Measurements from ENCODE around the gene SPRY1.

The SPRY1 gene, protein sequence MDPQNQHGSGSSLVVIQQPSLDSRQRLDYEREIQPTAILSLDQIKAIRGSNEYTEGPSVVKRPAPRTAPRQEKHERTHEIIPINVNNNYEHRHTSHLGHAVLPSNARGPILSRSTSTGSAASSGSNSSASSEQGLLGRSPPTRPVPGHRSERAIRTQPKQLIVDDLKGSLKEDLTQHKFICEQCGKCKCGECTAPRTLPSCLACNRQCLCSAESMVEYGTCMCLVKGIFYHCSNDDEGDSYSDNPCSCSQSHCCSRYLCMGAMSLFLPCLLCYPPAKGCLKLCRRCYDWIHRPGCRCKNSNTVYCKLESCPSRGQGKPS

DNA sequence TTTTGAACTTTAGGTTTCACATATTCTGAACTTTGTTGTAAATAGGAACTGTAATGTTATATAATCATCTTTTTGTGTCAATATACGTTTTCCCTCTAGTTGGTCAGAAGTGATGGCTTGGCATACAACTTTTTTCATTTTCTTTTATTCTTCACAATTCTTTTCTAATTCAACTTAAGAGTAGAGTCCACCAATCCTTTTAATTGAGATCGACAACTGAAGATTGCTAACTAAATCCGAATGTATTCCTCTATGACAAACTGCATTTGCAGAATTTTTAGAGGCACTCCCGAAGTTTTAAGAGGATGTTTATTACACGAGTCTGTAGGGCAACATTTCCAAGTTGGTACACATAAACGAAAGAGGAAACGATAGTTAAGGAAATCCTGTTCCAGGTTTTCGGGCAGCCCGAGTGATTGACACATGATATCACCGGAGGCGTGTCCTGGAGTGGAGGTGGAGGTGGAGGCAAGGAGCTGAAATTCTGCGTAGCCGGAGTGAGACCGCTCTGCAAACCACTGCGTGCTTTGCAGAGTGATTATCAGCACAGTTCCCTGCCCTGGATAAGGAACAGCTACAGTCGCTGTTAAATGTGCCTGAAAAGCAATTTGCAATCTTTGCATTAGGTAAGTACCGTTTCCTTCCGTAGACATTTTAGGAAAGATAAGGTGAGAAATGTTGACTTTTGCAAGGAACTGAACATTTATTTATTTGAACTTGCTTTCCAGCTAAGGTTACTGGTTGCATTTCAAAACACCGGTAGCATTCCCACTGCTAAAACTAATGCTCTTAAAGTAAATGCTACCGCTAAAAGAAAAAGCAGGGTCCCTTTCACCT lies at the start of gene SPRY1:
Gene SPRY1, plus strand, starts transcription at position 489 of the 837 bp plus-strand sequence. CDS start 4,797 bp downstream, outside the sequence.
- peak; percentile 85 for DNase-seq
- CTCF ChIA-PET, result interaction anchor here (0.8 to 2.3 kb wide), 5 partner anchors 25 to 274 kb away, joined by 4 to 10 read pairs (median 5); no protein-coding TSS in a partner anchor
- Mint-ChIP-seq H3K27ac (peak within 1 kb of the TSS; percentile 66), H3K27me3 (peaks cover 48% of the 10 kb centered on the region), H3K4me1 (peaks cover 36% of the 10 kb centered on the region), H3K36me3 (peaks cover 6% of the 10 kb centered on the region), H3K4me3 (peak within 1 kb of the TSS; percentile 81), H3K9me3 (no peaks in the 10 kb centered on the region)

DNA sequence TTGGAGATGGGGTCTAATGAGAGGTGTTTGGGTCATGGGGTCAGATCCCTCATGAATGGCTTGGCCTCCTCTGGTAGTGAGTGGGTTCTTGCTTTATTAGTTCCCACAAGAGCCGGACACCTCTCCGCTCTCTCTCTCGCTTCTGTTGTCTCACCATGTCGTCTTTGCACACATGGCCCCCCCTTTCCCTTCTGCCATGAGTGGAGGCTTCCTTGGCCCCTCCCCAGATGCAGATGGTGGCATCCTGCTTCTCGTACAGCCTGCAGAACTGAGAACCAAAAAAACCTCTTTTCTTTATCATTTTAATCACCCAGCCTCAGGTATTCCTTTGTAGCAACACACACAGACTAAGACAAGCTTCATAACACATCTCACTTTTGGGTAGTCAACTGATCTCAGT lies 49.6 kb upstream of the SPRY1 start:
- Mint-ChIP-seq H3K4me1 (no peaks in the 10 kb centered on the region), H3K9me3 (no peaks in the 10 kb centered on the region), H3K36me3 (no peaks in the 10 kb centered on the region), H3K27ac (no peak overlapping the region), H3K27me3 (peaks cover 5% of the 10 kb centered on the region), H3K4me3 (no peak overlapping the region)
- CTCF ChIA-PET, result interaction anchor here (0.7 kb wide), 1 partner anchor 242 kb away, joined by 3 read pairs; no protein-coding TSS in a partner anchor
- no peak for DNase-seq

DNA sequence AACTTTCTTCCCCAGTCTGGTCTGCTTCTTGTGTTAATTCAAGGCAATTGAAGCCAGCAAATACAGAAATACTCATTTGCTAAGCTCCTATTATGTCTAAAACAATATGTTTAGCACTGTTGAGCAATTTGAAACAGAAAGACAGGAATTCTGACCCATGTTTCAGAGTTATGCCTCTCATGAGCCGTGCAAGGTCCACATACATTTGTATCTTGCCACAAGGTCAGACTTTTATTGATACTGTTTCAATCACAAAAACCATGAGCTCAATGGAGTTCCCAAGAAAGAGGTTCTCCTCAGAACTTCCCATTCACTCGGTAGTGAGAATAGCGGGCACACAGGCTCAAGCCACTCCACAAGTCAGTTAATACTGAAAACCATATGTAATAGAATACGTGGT lies 47.6 kb upstream of the SPRY1 start:
- Mint-ChIP-seq H3K27ac (no peak overlapping the region), H3K9me3 (no peaks in the 10 kb centered on the region), H3K36me3 (no peaks in the 10 kb centered on the region), H3K4me3 (no peak overlapping the region), H3K27me3 (peaks cover 5% of the 10 kb centered on the region), H3K4me1 (peaks cover 8% of the 10 kb centered on the region)
- CTCF ChIA-PET, result interaction anchor here (0.5 to 1.3 kb wide), 3 partner anchors 112 to 314 kb away, joined by 3 to 4 read pairs (median 3); no protein-coding TSS in a partner anchor
- DNase-seq, result no peak

DNA sequence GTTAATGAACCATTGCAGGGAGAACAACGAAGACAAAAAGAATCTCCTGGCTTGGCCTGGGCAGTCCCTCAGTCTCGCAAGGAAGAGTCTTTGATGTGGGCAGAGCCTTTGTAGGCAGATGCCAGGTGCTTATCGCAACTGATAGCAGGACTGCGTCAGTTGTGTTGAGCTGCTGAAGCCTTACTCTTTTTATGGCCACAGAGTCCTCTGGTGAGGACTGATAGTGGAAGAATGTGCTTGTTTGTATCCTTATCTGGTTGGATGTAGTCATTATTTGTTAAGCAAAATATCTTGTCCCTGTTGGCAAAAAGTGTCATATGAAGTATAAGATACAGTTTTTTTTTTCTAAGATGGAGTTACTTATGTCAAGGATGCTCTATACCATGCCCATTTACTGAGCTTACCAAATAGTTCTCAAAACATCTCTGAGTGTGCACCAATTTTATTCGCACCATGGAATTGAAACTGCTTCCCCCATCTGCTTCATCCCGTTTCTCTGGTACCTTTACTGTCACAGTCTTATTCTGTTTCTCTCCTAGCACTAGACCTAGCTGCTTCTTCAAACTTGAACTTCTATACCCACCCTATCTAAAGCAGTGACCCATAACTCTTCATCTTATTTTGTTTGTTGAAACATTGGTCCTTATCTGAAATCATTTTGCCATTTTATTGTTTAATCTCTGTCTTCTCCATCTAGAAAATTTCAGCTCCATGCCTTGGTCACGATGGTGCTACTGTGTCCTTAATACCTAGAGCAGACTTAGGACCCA lies 47.0 kb upstream of the SPRY1 start:
- no peak overlapping the region for H3K27ac Mint-ChIP-seq
- peaks cover 8% of the 10 kb centered on the region for H3K4me1 Mint-ChIP-seq
- no peak for DNase-seq
- H3K4me3 Mint-ChIP-seq, result no peak overlapping the region
- H3K9me3 Mint-ChIP-seq, result no peaks in the 10 kb centered on the region
- no peaks in the 10 kb centered on the region for H3K36me3 Mint-ChIP-seq
- peaks cover 5% of the 10 kb centered on the region for H3K27me3 Mint-ChIP-seq
- CTCF ChIA-PET, result interaction anchor here (1.2 to 1.3 kb wide), 2 partner anchors 311 to 313 kb away, joined by 3 to 4 read pairs; no protein-coding TSS in a partner anchor

DNA sequence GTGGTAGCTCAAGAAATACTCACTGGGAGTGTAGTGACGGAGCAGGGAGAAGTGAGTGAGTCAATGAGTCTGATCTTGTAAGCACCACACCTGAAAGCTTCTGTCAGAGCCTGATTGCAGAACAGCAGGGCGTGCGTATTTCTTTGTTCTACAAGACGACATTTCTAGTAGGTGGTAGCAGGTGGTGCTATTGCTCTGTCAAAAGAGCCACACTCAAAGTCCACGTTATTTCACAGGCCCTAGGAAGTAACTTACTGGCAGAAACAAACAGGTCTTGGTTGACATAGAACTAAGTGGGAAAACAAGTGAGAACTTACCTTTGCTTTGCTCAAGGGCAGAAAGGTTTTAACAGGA lies 46.4 kb upstream of the SPRY1 start:
- H3K36me3 Mint-ChIP-seq, result no peaks in the 10 kb centered on the region
- H3K9me3 Mint-ChIP-seq, result no peaks in the 10 kb centered on the region
- H3K27me3 Mint-ChIP-seq, result peaks cover 5% of the 10 kb centered on the region
- peaks cover 8% of the 10 kb centered on the region for H3K4me1 Mint-ChIP-seq
- no peak overlapping the region for H3K4me3 Mint-ChIP-seq
- no peak overlapping the region for H3K27ac Mint-ChIP-seq
- no peak for DNase-seq
- CTCF ChIA-PET, result interaction anchor here (1.2 to 1.3 kb wide), 2 partner anchors 311 to 313 kb away, joined by 3 to 4 read pairs; no protein-coding TSS in a partner anchor

DNA sequence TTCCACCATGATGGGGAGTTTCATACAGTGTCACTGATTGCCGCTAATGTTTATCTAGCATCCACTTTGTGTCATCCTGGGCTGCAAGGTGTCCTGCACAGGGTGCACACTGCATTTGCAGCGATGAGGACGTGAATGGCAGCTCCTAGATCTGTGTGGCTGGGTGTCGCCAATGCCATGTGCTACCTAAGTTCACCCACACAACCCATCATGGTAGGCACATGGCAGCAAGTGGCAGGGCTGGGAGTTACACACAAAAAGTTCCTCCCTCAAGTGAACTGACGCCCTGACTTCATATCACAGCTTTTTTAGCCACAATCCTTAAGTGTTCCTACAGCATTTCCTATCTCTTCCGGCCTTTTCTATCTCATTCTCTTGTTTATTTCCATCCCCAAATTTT lies 45.9 kb upstream of the SPRY1 start:
- Mint-ChIP-seq H3K27me3 (peaks cover 5% of the 10 kb centered on the region), H3K27ac (no peak overlapping the region), H3K36me3 (no peaks in the 10 kb centered on the region), H3K4me1 (peaks cover 8% of the 10 kb centered on the region), H3K9me3 (no peaks in the 10 kb centered on the region), H3K4me3 (no peak overlapping the region)
- DNase-seq, result no peak
- CTCF ChIA-PET, result no interaction called here

DNA sequence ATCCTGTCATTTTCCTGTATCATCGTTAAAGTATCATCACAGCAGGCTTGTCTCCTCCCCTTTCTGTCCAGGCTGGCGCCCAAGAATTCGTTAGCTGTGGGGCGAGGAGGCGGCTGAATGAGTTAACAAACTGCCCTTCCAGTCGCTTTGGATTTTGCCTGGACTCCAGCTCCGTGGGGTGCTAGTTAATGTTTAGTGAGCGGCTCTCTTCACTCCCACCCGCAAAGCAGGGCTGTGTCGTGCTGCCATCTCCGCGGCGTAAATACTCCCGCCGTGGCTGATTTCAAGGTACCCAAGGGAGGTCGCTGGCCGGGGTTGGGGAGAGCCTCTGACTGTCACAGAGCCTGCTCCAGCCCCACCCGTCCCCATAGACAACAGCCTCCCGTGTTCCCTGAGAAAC lies 44.9 kb upstream of the SPRY1 start:
- no peaks in the 10 kb centered on the region for H3K9me3 Mint-ChIP-seq
- no peaks in the 10 kb centered on the region for H3K36me3 Mint-ChIP-seq
- H3K27ac Mint-ChIP-seq, result no peak overlapping the region
- no peak for DNase-seq
- no peak overlapping the region for H3K4me3 Mint-ChIP-seq
- peaks cover 8% of the 10 kb centered on the region for H3K4me1 Mint-ChIP-seq
- peaks cover 5% of the 10 kb centered on the region for H3K27me3 Mint-ChIP-seq
- CTCF ChIA-PET, result interaction anchor here (1.1 kb wide), 1 partner anchor 310 kb away, joined by 4 read pairs; no protein-coding TSS in a partner anchor

DNA sequence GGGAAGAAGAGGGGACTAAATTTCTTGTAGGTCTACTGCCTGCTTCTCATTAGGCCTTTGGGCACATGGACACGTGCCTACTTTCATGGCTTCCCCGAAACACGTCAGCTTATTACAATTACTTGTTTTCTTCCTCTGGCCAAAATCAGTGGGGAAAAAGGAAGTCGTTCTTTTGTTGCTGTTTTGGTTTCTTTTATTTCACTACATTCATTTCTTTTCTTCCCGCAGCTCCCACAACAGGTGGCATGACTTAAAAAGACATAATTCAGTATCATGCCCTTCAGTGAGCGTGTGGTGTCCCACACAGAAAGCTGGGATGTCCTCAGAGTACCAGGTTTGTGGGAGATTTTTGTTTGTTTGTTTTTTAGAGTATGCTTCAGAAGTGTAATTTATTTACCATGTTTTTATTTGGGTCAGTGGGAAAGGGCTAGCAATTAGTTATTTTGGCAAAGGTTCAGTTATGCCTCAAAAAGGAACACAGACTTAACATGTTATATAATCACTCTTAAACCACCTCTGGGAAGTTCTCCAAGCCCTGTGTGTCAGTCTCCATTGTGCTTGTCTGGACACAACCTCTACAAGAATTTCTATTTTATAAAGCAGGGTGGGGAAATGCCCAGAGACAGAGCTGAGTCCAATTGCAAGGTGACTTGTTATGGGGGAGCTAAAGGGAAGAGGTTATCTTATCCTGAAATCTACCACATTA lies 44.2 kb upstream of the SPRY1 start:
- no peaks in the 10 kb centered on the region for H3K36me3 Mint-ChIP-seq
- H3K4me1 Mint-ChIP-seq, result peaks cover 8% of the 10 kb centered on the region
- no peak overlapping the region for H3K27ac Mint-ChIP-seq
- no peak for DNase-seq
- no peaks in the 10 kb centered on the region for H3K27me3 Mint-ChIP-seq
- H3K4me3 Mint-ChIP-seq, result no peak overlapping the region
- H3K9me3 Mint-ChIP-seq, result no peaks in the 10 kb centered on the region
- CTCF ChIA-PET, result interaction anchor here (0.6 to 1.1 kb wide), 2 partner anchors 103 to 309 kb away, joined by 4 read pairs; no protein-coding TSS in a partner anchor

DNA sequence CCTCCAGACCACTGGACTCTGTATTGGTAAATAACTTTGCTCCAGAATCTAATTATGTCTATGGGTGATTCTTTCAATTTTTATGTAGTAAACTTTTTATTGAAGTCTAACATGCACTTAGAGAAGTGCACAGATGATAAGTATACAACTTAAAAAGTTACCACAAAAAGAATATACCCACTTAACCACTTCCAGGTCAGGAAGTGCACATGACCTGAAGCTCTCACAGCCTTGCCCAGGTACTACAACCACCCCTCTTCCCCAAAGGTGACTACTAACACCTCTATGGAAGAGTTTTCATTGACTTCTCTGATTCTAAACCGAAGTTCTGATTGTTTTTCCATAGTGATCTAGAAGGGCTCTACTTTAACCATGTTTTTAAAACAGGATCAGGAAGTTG lies 43.6 kb upstream of the SPRY1 start:
- CTCF ChIA-PET, result interaction anchor here (0.6 to 1.1 kb wide), 2 partner anchors 103 to 308 kb away, joined by 4 read pairs; no protein-coding TSS in a partner anchor
- no peak overlapping the region for H3K4me3 Mint-ChIP-seq
- H3K27me3 Mint-ChIP-seq, result no peaks in the 10 kb centered on the region
- H3K9me3 Mint-ChIP-seq, result no peaks in the 10 kb centered on the region
- no peak overlapping the region for H3K27ac Mint-ChIP-seq
- H3K36me3 Mint-ChIP-seq, result no peaks in the 10 kb centered on the region
- no peak for DNase-seq
- peaks cover 8% of the 10 kb centered on the region for H3K4me1 Mint-ChIP-seq

DNA sequence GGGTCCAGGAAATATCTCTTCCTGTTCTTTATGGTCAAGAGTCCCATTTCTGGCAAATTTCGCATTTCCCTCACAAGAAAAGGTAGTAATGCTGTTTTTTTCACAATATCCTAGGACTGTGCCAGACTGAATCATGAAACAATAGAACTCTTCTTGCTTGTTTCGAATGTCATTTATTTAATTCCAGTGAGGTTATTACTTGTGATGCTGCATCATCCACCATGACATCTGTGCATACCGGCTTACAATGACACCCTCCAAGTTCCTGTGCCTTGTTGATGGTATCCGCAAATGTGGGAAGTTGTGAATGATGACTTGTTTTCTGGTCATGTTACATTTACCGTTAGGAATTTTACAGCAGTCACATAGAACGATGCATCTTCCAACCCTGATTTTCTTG lies 42.9 kb upstream of the SPRY1 start:
- DNase-seq, result no peak
- H3K36me3 Mint-ChIP-seq, result no peaks in the 10 kb centered on the region
- H3K27me3 Mint-ChIP-seq, result no peaks in the 10 kb centered on the region
- CTCF ChIA-PET, result interaction anchor here (0.6 kb wide), 1 partner anchor 263 kb away, joined by 4 read pairs; no protein-coding TSS in a partner anchor
- peaks cover 8% of the 10 kb centered on the region for H3K4me1 Mint-ChIP-seq
- no peaks in the 10 kb centered on the region for H3K9me3 Mint-ChIP-seq
- H3K27ac Mint-ChIP-seq, result no peak overlapping the region
- no peak overlapping the region for H3K4me3 Mint-ChIP-seq

DNA sequence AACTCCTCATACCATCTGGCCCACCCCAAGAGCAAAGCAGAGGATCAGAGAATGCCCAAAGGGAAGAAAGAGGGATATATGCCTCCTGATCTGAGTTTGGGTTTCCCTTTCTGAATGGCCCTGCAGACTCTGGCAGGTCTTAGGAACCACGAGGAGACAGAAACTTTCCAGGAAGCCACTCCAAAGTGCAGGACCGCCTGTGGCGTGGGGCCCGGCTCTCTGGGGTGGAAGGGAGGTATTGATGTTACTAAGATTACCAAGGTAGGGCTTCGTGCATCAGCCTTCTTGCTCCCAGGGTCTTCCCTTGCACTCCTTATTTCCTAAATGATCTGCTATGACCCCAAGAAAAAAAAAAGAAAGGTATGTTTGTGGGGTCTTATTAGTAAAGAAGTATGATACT lies 41.9 kb upstream of the SPRY1 start:
- Mint-ChIP-seq H3K27me3 (no peaks in the 10 kb centered on the region), H3K36me3 (no peaks in the 10 kb centered on the region), H3K4me1 (peaks cover 8% of the 10 kb centered on the region), H3K27ac (no peak overlapping the region), H3K9me3 (no peaks in the 10 kb centered on the region), H3K4me3 (no peak overlapping the region)
- DNase-seq, result no peak
- CTCF ChIA-PET, result no interaction called here

DNA sequence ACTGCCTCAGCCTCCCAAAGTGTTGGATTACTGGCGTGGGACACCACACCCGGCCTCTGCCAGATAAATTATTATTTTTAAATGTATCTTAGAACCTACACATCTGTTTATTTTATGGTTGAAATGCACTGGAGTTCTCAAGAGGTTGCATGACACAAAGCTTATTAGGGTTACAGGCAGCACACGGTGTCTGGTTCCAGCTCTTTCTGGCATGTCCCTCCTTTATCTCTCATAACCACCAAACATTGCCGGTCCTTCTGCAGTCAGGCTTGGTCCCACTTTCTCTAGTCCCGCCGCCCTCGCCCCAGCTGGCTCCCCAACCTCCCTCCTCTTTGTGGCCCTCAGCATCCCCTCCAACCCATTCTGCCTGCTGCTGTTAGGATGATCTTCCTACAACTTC lies 39.7 kb upstream of the SPRY1 start:
- H3K27me3 Mint-ChIP-seq, result no peaks in the 10 kb centered on the region
- CTCF ChIA-PET, result no interaction called here
- peaks cover 8% of the 10 kb centered on the region for H3K4me1 Mint-ChIP-seq
- H3K4me3 Mint-ChIP-seq, result no peak overlapping the region
- H3K9me3 Mint-ChIP-seq, result no peaks in the 10 kb centered on the region
- no peak for DNase-seq
- no peak overlapping the region for H3K27ac Mint-ChIP-seq
- H3K36me3 Mint-ChIP-seq, result no peaks in the 10 kb centered on the region

DNA sequence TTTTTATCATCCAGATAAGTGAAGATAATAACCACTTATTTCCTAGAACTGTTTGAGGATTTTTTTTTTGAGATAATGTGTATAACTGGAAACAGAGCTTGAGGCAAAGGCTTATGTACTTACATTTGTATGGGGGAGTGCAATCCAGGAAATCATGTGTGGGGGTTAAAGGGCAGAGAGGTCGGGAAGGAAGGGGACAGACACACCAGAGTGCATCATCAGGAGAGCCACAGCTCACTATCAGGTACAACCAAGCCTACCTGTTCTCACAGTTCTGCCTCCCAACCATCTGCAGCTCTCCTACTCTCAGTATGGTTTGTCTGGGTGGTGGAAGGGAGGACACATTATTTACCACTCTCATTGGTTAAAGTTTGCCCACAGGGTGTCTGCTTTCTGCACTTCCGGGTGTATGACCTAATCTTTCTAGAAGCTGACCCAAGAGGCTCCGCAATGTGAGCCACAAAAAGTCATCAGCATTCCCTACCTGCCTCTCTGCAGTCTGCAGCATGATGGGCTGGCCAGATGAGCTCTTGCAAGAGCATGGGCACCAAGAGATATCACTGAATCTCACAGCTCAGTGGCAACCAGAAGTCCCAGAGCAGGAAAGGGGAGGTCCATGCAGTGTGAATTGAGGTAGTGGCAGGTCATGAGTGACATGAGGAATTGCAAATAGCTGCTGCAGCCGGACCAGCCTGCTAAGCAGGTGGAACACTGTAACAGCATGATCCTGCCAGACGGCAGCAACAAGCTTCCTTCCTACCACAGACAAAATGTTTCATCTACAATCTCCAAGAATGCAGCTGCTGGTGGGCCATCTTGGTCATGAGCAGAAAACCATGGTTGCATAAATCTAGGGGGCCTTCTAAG lies 36.9 kb upstream of the SPRY1 start:
- no peak for DNase-seq
- H3K4me3 Mint-ChIP-seq, result no peak overlapping the region
- no peaks in the 10 kb centered on the region for H3K36me3 Mint-ChIP-seq
- no peaks in the 10 kb centered on the region for H3K4me1 Mint-ChIP-seq
- no peaks in the 10 kb centered on the region for H3K27me3 Mint-ChIP-seq
- H3K9me3 Mint-ChIP-seq, result no peaks in the 10 kb centered on the region
- CTCF ChIA-PET, result no interaction called here
- H3K27ac Mint-ChIP-seq, result no peak overlapping the region

All from activated naive CD4-positive, alpha-beta T cell treated with anti-CD3 and anti-CD28 coated beads, Interleukin-2, amount 10 ng/mL, durations not matched to agents 7 days and 5 days (primary cell).